Measurements from ENCODE around the gene INPP4B.

INPP4B gene

GRCh38 chr4:142231787-142232186, 614.3 kb downstream of the INPP4B start:
- no peak for DNase-seq (ENCODE audit: low read depth in 2 of 2)

- no peak for DNase-seq (ENCODE audit: low read depth in 2 of 2)
Observed at GRCh38 chr4:142230991-142231390, 615.1 kb downstream of the INPP4B start.

GRCh38 chr4:142226014-142226413, 620.1 kb downstream of the INPP4B start:
- no peak for DNase-seq (ENCODE audit: low read depth in 2 of 2)

GRCh38 chr4:142222127-142222526, 624.0 kb downstream of the INPP4B start:
- DNase-seq (ENCODE audit: low read depth in 2 of 2): no peak

GRCh38 chr4:142218726-142219125, 627.4 kb downstream of the INPP4B start:
- no peak for DNase-seq (ENCODE audit: low read depth in 2 of 2)

GRCh38 chr4:142211444-142211843, 634.7 kb downstream of the INPP4B start:
- no peak for DNase-seq (ENCODE audit: low read depth in 2 of 2)

GRCh38 chr4:142203505-142203904, 642.6 kb downstream of the INPP4B start:
- DNase-seq (ENCODE audit: low read depth in 2 of 2): no peak

- no peak for DNase-seq (ENCODE audit: low read depth in 2 of 2)
Observed at GRCh38 chr4:142202404-142203332, 643.4 kb downstream of the INPP4B start.

- no peak for DNase-seq (ENCODE audit: low read depth in 2 of 2)
Observed at GRCh38 chr4:142201041-142201440, 645.1 kb downstream of the INPP4B start.

- DNase-seq (ENCODE audit: low read depth in 2 of 2): no peak
Observed at GRCh38 chr4:142194905-142195304, 651.2 kb downstream of the INPP4B start.

- DNase-seq (ENCODE audit: low read depth in 2 of 2): no peak
Observed at GRCh38 chr4:142191901-142192300, 654.2 kb downstream of the INPP4B start.

- DNase-seq (ENCODE audit: low read depth in 2 of 2): no peak
Observed at GRCh38 chr4:142181021-142181420, 665.1 kb downstream of the INPP4B start.

- DNase-seq (ENCODE audit: low read depth in 2 of 2): no peak
Observed at GRCh38 chr4:142169216-142169615, 676.9 kb downstream of the INPP4B start.

GRCh38 chr4:142168181-142168580, 677.9 kb downstream of the INPP4B start:
- no peak for DNase-seq (ENCODE audit: low read depth in 2 of 2)

GRCh38 chr4:142164767-142165500, 681.2 kb downstream of the INPP4B start:
- no peak for DNase-seq (ENCODE audit: low read depth in 2 of 2)

- DNase-seq (ENCODE audit: low read depth in 2 of 2): no peak
Observed at GRCh38 chr4:142161086-142161485, 685.0 kb downstream of the INPP4B start.

- no peak for DNase-seq (ENCODE audit: low read depth in 2 of 2)
Observed at GRCh38 chr4:142160509-142160908, 685.6 kb downstream of the INPP4B start.

- no peak for DNase-seq (ENCODE audit: low read depth in 2 of 2)
Observed at GRCh38 chr4:142158980-142159379, 687.1 kb downstream of the INPP4B start.

- DNase-seq (ENCODE audit: low read depth in 2 of 2): no peak
Observed at GRCh38 chr4:142156256-142156655, 689.8 kb downstream of the INPP4B start.

- no peak for DNase-seq (ENCODE audit: low read depth in 2 of 2)
Observed at GRCh38 chr4:142155347-142155746, 690.8 kb downstream of the INPP4B start.

GRCh38 chr4:142150483-142150882, 695.6 kb downstream of the INPP4B start:
- no peak for DNase-seq (ENCODE audit: low read depth in 2 of 2)

- DNase-seq (ENCODE audit: low read depth in 2 of 2): no peak
Observed at GRCh38 chr4:142144813-142145212, 701.3 kb downstream of the INPP4B start.

All from fibroblast of skin of left biceps (primary cell).